Measurements from ENCODE around the gene ZMYND15.

ZMYND15 gene

DNA sequence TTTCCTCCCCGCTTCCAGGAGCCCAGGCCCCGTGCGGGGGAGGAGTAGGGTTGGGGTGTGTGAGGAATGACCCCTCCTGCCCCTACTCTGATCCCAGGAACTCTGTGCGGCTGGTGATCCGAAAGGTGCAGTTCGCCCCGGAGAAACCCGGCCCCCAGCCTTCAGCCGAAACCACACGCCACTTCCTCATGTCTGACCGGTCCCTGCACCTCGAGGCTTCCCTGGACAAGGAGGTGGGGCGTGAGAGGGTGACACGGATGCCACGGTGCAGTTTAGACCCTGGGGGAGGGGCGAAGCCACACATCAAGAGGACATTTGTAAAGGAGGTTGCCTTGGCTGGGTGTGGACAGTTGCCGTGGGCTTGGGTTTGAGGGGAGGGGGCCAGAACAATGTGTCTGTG lies 21.8 kb upstream of the ZMYND15 start:
- H3K4me3 ChIP-seq (ENCODE audit: low read depth, low read length), result no peak overlapping the region
- TF ChIP-seq, protein P1, sequence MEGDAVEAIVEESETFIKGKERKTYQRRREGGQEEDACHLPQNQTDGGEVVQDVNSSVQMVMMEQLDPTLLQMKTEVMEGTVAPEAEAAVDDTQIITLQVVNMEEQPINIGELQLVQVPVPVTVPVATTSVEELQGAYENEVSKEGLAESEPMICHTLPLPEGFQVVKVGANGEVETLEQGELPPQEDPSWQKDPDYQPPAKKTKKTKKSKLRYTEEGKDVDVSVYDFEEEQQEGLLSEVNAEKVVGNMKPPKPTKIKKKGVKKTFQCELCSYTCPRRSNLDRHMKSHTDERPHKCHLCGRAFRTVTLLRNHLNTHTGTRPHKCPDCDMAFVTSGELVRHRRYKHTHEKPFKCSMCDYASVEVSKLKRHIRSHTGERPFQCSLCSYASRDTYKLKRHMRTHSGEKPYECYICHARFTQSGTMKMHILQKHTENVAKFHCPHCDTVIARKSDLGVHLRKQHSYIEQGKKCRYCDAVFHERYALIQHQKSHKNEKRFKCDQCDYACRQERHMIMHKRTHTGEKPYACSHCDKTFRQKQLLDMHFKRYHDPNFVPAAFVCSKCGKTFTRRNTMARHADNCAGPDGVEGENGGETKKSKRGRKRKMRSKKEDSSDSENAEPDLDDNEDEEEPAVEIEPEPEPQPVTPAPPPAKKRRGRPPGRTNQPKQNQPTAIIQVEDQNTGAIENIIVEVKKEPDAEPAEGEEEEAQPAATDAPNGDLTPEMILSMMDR (IDR thresholded peaks at IDR 0.05; ENCODE audit: low read depth, low read length, missing control alignments), result no peak
- in situ Hi-C loops (cut with HindIII; ENCODE audit: low sequenced_read_pairs), result no loop called here
- no peak for DNase-seq (ENCODE audit: low read depth)

DNA sequence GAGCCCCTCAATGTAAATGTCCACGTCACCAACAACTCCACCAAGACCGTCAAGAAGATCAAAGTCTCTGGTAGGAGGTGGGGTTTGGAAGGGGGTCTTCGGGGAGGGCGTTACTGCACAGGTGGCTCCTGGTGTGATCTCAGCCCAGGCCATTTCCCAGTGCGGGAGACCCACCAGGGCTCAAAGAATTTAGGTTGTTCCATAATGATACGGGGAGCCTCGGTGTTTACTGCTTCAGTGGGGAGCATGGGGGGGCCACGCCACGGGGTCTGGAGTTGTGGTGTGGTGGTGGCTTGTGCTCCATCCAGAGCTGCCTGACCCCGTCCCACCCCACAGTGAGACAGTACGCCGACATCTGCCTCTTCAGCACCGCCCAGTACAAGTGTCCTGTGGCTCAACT lies 21.4 kb upstream of the ZMYND15 start:
- TF ChIP-seq, protein P1 (IDR thresholded peaks at IDR 0.05; ENCODE audit: low read depth, low read length, missing control alignments), result no peak
- in situ Hi-C loops (cut with HindIII; ENCODE audit: low sequenced_read_pairs), result no loop called here
- DNase-seq (ENCODE audit: low read depth), result no peak
- no peak overlapping the region for H3K4me3 ChIP-seq (ENCODE audit: low read depth, low read length)

DNA sequence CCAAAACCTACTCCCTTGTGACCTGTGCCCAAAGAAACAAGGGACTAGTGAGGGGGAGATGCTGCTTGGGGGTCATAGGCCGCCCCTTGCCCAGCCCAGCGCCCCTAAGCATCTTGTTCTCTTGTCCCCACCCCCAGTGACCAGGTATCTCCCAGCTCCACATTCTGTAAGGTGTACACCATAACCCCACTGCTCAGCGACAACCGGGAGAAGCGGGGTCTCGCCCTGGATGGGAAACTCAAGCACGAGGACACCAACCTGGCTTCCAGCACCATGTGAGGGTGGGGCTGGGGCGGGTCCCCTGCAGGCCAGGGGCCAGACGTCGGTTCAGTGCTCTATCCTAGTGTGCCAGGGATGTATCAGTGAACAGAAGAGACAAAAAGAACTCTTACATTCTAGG lies 20.5 kb upstream of the ZMYND15 start:
- H3K4me3 ChIP-seq (ENCODE audit: low read depth, low read length), result no peak overlapping the region
- DNase-seq (ENCODE audit: low read depth), result no peak
- TF ChIP-seq, protein P1 (IDR thresholded peaks at IDR 0.05; ENCODE audit: low read depth, low read length, missing control alignments), result no peak
- in situ Hi-C loops (cut with HindIII; ENCODE audit: low sequenced_read_pairs), result no loop called here

DNA sequence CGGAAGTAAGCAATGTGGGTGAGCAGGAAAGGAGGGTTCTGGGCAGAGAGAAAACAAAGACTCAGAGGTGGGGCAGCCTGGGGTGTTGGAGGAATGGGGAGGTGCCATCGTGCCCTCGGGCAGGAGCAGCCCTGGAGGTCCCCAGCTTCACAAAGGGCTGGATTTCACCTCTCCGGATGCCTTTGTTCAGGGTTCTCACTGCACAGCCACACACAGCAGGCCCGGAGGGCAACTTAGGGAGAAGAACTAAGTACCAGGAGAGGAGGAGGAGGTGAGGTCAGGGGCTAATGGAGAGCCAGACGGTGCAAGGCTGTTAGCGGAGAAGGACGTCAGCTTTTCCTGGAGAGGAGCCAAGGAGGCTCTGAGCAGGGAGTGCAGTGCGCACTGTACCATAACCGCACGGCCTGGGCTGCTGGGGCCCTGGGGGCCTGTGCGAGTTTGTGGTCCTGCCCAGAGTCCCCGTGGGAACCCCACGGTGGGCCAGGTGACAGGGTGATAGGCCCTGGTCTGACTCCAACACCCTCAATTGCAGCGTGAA lies 19.9 kb upstream of the ZMYND15 start:
- no peak overlapping the region for H3K4me3 ChIP-seq (ENCODE audit: low read depth, low read length)
- TF ChIP-seq, protein P1 (IDR thresholded peaks at IDR 0.05; ENCODE audit: low read depth, low read length, missing control alignments), result no peak
- DNase-seq (ENCODE audit: low read depth), result no peak
- in situ Hi-C loops (cut with HindIII; ENCODE audit: low sequenced_read_pairs), result loop anchor here (10.0 kb wide), 1 partner anchor 205 kb away; no protein-coding TSS in a partner anchor

DNA sequence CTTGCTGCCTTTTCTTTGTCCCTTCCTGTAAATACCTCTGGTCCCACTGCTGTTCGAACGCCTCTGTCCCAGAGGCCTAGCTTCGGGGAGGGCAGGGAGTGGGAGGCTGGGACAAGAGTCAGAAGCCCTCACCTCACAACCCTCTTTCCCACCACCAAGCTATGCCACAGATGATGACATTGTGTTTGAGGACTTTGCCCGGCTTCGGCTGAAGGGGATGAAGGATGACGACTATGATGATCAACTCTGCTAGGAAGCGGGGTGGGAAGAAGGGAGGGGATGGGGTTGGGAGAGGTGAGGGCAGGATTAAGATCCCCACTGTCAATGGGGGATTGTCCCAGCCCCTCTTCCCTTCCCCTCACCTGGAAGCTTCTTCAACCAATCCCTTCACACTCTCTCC lies 18.8 kb upstream of the ZMYND15 start:
- in situ Hi-C loops (cut with HindIII; ENCODE audit: low sequenced_read_pairs), result loop anchor here (10.0 kb wide), 1 partner anchor 206 kb away; no protein-coding TSS in a partner anchor
- TF ChIP-seq, protein P1 (IDR thresholded peaks at IDR 0.05; ENCODE audit: low read depth, low read length, missing control alignments), result no peak
- no peak overlapping the region for H3K4me3 ChIP-seq (ENCODE audit: low read depth, low read length)
- DNase-seq (ENCODE audit: low read depth), result no peak

DNA sequence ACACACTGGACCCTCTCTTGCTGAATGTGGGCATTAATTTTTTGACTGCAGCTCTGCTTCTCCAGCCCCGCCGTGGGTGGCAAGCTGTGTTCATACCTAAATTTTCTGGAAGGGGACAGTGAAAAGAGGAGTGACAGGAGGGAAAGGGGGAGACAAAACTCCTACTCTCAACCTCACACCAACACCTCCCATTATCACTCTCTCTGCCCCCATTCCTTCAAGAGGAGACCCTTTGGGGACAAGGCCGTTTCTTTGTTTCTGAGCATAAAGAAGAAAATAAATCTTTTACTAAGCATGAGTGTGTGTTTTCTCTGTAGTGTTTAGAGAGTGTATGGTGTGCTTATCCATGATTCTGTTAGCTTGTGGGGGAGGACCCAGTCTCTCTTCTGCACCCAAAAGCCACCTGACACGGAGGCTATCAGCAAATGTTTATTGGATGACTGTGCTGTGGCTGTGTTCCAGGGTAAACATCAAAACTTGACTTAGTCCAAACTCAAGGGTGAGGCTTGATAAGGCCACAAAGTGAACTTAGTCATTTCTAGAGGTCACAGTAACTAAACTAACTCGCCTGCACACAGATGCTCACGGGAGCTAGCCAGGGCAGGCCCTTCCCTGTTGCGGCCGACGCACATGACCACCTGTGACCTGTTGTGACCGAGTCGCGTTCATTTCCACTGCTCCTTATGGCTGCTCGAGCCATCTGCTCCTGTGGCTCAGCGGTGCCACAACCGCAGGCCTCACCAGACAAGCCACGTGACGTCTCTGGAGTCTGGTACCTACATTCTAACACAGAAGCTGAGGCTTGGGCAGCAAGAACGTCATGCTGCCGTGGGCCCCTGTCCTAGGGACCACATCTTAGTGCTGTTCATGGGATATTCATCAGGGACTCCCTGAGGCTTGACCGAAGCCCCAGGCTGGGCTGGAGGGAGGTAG lies 18.2 kb upstream of the ZMYND15 start:
- TF ChIP-seq, protein P1 (IDR thresholded peaks at IDR 0.05; ENCODE audit: low read depth, low read length, missing control alignments), result no peak
- no peak for DNase-seq (ENCODE audit: low read depth)
- in situ Hi-C loops (cut with HindIII; ENCODE audit: low sequenced_read_pairs), result loop anchor here (10.0 kb wide), 1 partner anchor 207 kb away; no protein-coding TSS in a partner anchor
- H3K4me3 ChIP-seq (ENCODE audit: low read depth, low read length), result no peak overlapping the region
